ENCODE results near the gene NDUFB5. TPM values are rescaled to one million over a fixed set of nuclear protein-coding genes. Genes with fewer than 3 reads are reported as not detected.
A peak's percentile ranks its signal among the peaks of the same experiment; 100 is the strongest.

The NDUFB5 gene
- total RNA-seq (100 to 1,000 TPM; 276 to 395 (median 379) TPM), polyA plus RNA-seq (100 to 1,000 TPM; 108 to 248 TPM)
- long read RNA-seq, donor 1, full-length matches to known transcripts: 85 of 101 reads
- long read RNA-seq, donor 1, partial matches to known transcripts: 11 of 101 reads
- long read RNA-seq, donor 1, other reads (novel, unspliced or antisense): 5 of 101 reads
- long read RNA-seq, donor 2, full-length matches to known transcripts: 102 of 116 reads
- long read RNA-seq, donor 2, partial matches to known transcripts: 2 of 116 reads
- long read RNA-seq, donor 2, other reads (novel, unspliced or antisense): 12 of 116 reads
- long read RNA-seq, donor 3, full-length matches to known transcripts: 83 of 102 reads
- long read RNA-seq, donor 3, partial matches to known transcripts: 5 of 102 reads
- long read RNA-seq, donor 3, other reads (novel, unspliced or antisense): 14 of 102 reads

DNA sequence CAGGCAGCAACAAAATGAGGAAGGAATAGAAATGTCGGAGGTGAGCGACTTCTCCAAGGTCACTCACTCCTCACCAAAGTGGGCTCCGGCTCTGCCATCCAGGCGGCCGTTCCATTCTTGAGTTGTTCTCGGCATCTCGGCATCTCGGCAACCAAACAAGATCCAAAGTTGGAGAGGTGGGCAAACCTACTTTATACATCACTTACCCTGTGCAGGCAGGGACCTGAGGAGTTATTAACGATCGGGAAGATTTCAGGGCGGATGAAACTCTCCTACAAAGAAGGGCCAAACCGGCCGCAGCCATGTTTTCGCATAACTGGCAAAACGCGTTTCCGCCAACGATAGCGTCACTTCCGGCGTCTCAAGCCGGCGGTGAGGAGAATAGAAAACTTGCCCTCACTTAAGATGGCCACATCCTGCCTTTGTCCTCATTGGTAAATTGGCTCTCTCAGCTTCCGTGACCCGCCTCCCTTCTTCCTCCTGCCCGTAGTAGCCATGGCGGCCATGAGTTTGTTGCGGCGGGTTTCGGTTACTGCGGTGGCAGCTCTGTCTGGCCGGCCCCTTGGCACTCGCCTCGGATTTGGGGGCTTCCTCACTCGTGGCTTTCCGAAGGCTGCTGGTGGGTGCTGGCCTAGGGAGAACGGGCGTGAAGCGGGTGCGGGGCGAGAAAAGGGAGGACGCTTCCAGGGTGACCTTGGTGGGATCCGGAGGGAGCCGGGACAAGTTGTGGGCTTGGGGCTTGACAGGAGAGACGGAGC, at the start of gene NDUFB5, which contains the start of gene MRPL47:
Gene NDUFB5 (plus strand): TSS at position 474 of the 758 bp plus-strand sequence. CDS start 22 bp downstream, at position 496.
Gene MRPL47 (minus strand): TSS at position 318 of the 758 bp plus-strand sequence. CDS start 14 bp downstream, at position 304.
- 0% methylated on average over 45 of the region's 45 CpGs for WGBS, 2 donors
- Histone ChIP-seq H3K27ac (peak within 1 kb of the TSS; percentile 89 to 98 (median 94)), H3K27me3 (no peaks in the 10 kb centered on the region), H3K36me3 (peaks cover 0 to 68% (median 23%) of the 10 kb centered on the region in 9 donors), H3K4me3 (peak within 1 kb of the TSS; percentile 66 to 94 (median 86)), H3K4me1 (peaks cover 0 to 57% (median 43%) of the 10 kb centered on the region in 9 donors), H3K9me3 (no peaks in the 10 kb centered on the region)
- intact Hi-C loops (cut with DNase I): loop anchor here in 2 of 10 donors (1.0 to 5.0 kb wide), 2 partner anchors 42 kb away; partner anchors contain the start of gene ACTL6A (in 2 of the 2)
- ATAC-seq (peak; percentile 99 to 100 (median 100)), DNase-seq (peak; percentile 91 to 97)
- TF ChIP-seq, protein P1, sequence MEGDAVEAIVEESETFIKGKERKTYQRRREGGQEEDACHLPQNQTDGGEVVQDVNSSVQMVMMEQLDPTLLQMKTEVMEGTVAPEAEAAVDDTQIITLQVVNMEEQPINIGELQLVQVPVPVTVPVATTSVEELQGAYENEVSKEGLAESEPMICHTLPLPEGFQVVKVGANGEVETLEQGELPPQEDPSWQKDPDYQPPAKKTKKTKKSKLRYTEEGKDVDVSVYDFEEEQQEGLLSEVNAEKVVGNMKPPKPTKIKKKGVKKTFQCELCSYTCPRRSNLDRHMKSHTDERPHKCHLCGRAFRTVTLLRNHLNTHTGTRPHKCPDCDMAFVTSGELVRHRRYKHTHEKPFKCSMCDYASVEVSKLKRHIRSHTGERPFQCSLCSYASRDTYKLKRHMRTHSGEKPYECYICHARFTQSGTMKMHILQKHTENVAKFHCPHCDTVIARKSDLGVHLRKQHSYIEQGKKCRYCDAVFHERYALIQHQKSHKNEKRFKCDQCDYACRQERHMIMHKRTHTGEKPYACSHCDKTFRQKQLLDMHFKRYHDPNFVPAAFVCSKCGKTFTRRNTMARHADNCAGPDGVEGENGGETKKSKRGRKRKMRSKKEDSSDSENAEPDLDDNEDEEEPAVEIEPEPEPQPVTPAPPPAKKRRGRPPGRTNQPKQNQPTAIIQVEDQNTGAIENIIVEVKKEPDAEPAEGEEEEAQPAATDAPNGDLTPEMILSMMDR (IDR thresholded peaks at IDR 0.05): no peak

DNA sequence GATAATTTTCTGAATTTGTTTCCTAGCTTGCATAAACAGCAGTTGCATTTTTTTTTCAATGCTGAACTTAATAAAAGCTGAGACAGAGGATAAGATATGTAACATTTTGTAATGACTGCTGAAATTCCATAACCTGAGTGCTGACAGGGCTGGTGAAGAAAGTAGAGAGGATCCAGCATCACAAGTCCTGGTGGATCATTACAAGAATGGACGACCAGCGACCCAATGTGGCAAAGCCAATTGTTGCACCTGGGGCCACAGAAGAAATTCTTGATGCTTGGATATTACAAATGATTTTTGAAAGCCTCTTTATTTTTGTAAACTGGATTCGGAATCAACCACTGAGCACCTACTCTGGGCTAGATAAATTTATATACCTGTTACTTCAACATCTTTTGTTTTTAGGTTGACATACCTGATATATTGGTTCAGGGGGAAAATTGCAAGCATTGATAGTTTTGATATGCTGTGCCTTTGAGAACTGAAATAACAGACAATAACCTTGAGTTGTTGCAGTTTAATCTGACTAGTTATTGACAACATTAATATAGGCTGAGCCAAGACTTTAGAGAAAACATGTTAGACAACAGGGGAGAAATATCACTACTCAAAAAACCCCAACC, 45.7 kb upstream of the NDUFB5 start:
- H3K36me3 ChIP-seq: no peaks in the 10 kb centered on the region
- no peak overlapping the region for H3K4me3 ChIP-seq
- ATAC-seq: no peak
- H3K27ac ChIP-seq: no peak overlapping the region
- H3K4me1 ChIP-seq: peaks cover 0 to 17% (median 4%) of the 10 kb centered on the region in 9 donors
- 1 to 4% methylated on average over 3 of the region's 3 CpGs for WGBS, 2 donors
- peak; percentile 39 to 76 for DNase-seq
- TF ChIP-seq, protein P1 (IDR thresholded peaks at IDR 0.05): peak; percentile 78 to 95 (median 87)
- no peaks in the 10 kb centered on the region for H3K9me3 ChIP-seq
- no peaks in the 10 kb centered on the region for H3K27me3 ChIP-seq
- intact Hi-C loops (cut with DNase I): loop anchor here (1.0 to 10.0 kb wide), 6 partner anchors 137 to 542 kb away; partner anchors contain the start of genes MFN1 (in 1 of the 10) and PIK3CA (in 1 of the 10)

DNA sequence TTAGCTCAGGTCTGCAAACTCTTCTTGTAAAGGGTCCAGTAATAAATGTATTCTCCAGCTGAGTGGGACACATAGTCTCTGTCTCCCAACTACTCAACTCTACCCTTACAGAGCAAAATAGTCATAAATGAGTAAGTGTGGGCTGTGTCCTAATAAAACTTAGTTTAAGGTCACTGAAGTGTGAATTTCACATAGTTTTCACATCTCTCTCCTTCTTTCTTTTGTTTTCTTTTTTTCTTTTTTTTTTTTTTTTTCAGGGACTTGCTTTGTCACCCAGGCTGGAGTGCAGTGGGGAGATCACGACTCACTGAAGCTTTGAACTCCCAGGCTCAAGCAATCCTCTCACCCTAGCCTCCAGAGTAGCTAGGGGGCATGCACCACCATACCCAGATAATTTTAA, 43.8 kb upstream of the NDUFB5 start:
- DNase-seq (no peak), ATAC-seq (no peak)
- no peaks in the 10 kb centered on the region for H3K36me3 ChIP-seq
- H3K27ac ChIP-seq: no peak overlapping the region
- TF ChIP-seq, protein P1 (IDR thresholded peaks at IDR 0.05): no peak
- H3K4me1 ChIP-seq: peaks cover 0 to 25% (median 16%) of the 10 kb centered on the region in 9 donors
- no peak overlapping the region for H3K4me3 ChIP-seq
- intact Hi-C loops (cut with DNase I): loop anchor here in 4 of 10 donors (5.0 to 10.0 kb wide), 6 partner anchors 42 to 238 kb away; partner anchors contain the start of genes GNB4 (in 2 of the 4), MRPL47 (in 1 of the 4), NDUFB5 (in 1 of the 4) and ZNF639 (in 1 of the 4)
- H3K9me3 ChIP-seq: no peaks in the 10 kb centered on the region
- H3K27me3 ChIP-seq: no peaks in the 10 kb centered on the region
- 93 to 94% methylated on average over 1 of the region's 1 CpG for WGBS, 2 donors
